H1 (cell line): ENCODE data around the gene ASF1B. TPM values are rescaled to one million over a fixed set of nuclear protein-coding genes. Genes with fewer than 3 reads are reported as not detected.
"Not testable (repeated sequence)": the region's sequence is repeated elsewhere in the genome, so short reads cannot be mapped to it uniquely, and the experiment has no call there.

ENCODE experiments used
- CTCF ChIA-PET: fragments of 300-600 bp; sonication (Branson Sonifier 250); formaldehyde crosslinking; loops from one replicate; lab custom pipeline; 2021; ENCODE audit not compliant: partially characterized antibody; lab: Charles Lee
- POLR2A ChIA-PET: fragments of 300-600 bp; sonication (Branson Sonifier 250); formaldehyde crosslinking; loops from one replicate; lab custom pipeline; 2021; ENCODE audit warnings: inconsistent platforms; ENCODE audit not compliant: partially characterized antibody; lab: Charles Lee
- DNase-seq, 2 experiments: peaks; one replicate each; pipeline versions ENCODE4 v3.0.0 to v3.0.0-alpha.2; 2010 to 2022; ENCODE audit warnings: low spot score in 2 of 2, low read depth in 1 of 2, mixed read lengths in 1 of 2
- FAIRE-seq: peaks from 2 replicates; lab custom pipeline; 2011; peaks lifted over from hg19 to GRCh38; lab: Jason Lieb, UNC
- H2AFZ ChIP-seq: 2 replicates; pipeline ENCODE4 v1.8.1; 2012; ENCODE audit warnings: low read length, inconsistent platforms
- H2AK5ac ChIP-seq: 2 replicates; pipeline ENCODE4 v1.6.1; 2013; ENCODE audit warnings: low read depth, low read length
- H2BK120ac ChIP-seq: replicated peaks from 2 replicates; pipeline ENCODE3; 2013; ENCODE audit warnings: low read depth, low read length, inconsistent platforms
- H2BK12ac ChIP-seq: 2 replicates; pipeline ENCODE4 v1.6.1; 2013; ENCODE audit warnings: low read depth, low read length
- H2BK15ac ChIP-seq: 2 replicates; pipeline ENCODE4 v1.6.1; 2013; ENCODE audit warnings: low read length
- H2BK20ac ChIP-seq: 2 replicates; pipeline ENCODE4 v1.6.1; 2013; ENCODE audit warnings: low read length
- H2BK5ac ChIP-seq: 2 replicates; pipeline ENCODE4 v1.6.1; 2013; ENCODE audit warnings: low read depth, low read length
- H3K14ac ChIP-seq: 2 replicates; pipeline ENCODE4 v1.6.1; 2013; ENCODE audit warnings: inconsistent platforms; ENCODE audit not compliant: insufficient read length
- H3K18ac ChIP-seq: 2 replicates; pipeline ENCODE4 v1.6.1; 2013; ENCODE audit warnings: low read length; ENCODE audit errors: extremely low read depth
- H3K23ac ChIP-seq: 2 replicates; pipeline ENCODE4 v1.6.1; 2013; ENCODE audit warnings: inconsistent platforms; ENCODE audit not compliant: insufficient read length
- H3K23me2 ChIP-seq: 2 replicates; pipeline ENCODE4 v1.6.1; 2013; ENCODE audit warnings: low read depth, low read length
- H3K27ac ChIP-seq: 2 replicates; pipeline ENCODE4 v1.6.1; 2011; ENCODE audit warnings: low read depth, low read length, inconsistent platforms
- H3K27me3 ChIP-seq, 4 experiments: replicated peaks in 1 of 4; 1 replicate in 1 of 4; 2 replicates in 3 of 4; pipeline versions ENCODE4 v1.6.1 to v1.8.1; 2011 to 2013; ENCODE audit warnings: low read length in 3 of 4, mild to moderate bottlenecking in 3 of 4, inconsistent platforms in 2 of 4, mixed read lengths in 2 of 4, moderate library complexity in 1 of 4; ENCODE audit not compliant: control insufficient read depth in 3 of 4, insufficient read depth in 3 of 4; ENCODE audit errors: extremely low read depth in 1 of 4
- H3K36me3 ChIP-seq, 4 experiments: 2 replicates each; pipeline versions ENCODE4 v1.6.1 to v1.8.1; 2011 to 2013; ENCODE audit warnings: mild to moderate bottlenecking in 4 of 4, low read length in 3 of 4, moderate library complexity in 2 of 4, control low read depth in 1 of 4, inconsistent platforms in 1 of 4; ENCODE audit not compliant: insufficient read depth in 4 of 4, control insufficient read depth in 2 of 4
- H3K4ac ChIP-seq: replicated peaks from 2 replicates; pipeline ENCODE3; 2013; ENCODE audit warnings: low read length, low read depth, mixed read lengths, inconsistent platforms; ENCODE audit not compliant: insufficient read length
- H3K4me1 ChIP-seq, 4 experiments: replicated peaks in 1 of 4; 1 replicate in 1 of 4; 2 replicates in 3 of 4; pipeline versions ENCODE4 v1.6.1 to v1.8.1; 2011 to 2013; ENCODE audit warnings: low read length in 3 of 4, inconsistent platforms in 2 of 4, mixed read lengths in 1 of 4; ENCODE audit not compliant: insufficient read depth in 4 of 4, control insufficient read depth in 3 of 4
- H3K4me2 ChIP-seq, 2 experiments: 2 replicates each; pipeline versions ENCODE4 v1.6.1 to v1.8.1; 2011 to 2013; ENCODE audit warnings: low read depth in 2 of 2, low read length in 2 of 2, control low read depth in 1 of 2, inconsistent platforms in 1 of 2, mild to moderate bottlenecking in 1 of 2; ENCODE audit not compliant: insufficient read depth in 1 of 2
- H3K4me3 ChIP-seq, 4 experiments: fragments of 200-600, 300-600 bp in 1 of 4; sonication (generic), shearing (Covaris generic), sonication (Bioruptor Twin) in 1 of 4; 2 replicates each; pipeline versions ENCODE4 v1.5.1 to v1.8.1; 2011 to 2016; ENCODE audit warnings: low read length in 4 of 4, low read depth in 3 of 4, control low read depth in 2 of 4, inconsistent platforms in 2 of 4, mild to moderate bottlenecking in 2 of 4, mixed read lengths in 1 of 4, moderate library complexity in 1 of 4; ENCODE audit not compliant: insufficient read depth in 2 of 4; ENCODE audit errors: extremely low read depth in 1 of 4
- H3K56ac ChIP-seq: replicated peaks from 2 replicates; pipeline ENCODE3; 2013; ENCODE audit warnings: low read depth, mild to moderate bottlenecking, mixed read lengths, low read length, inconsistent platforms; ENCODE audit not compliant: insufficient read length
- H3K79me1 ChIP-seq: 2 replicates; pipeline ENCODE4 v1.6.1; 2013; ENCODE audit warnings: low read depth, low read length, control low read depth
- H3K79me2 ChIP-seq, 2 experiments: 2 replicates each; pipeline versions ENCODE4 v1.6.1 to v1.8.1; 2012 to 2013; ENCODE audit warnings: low read length in 2 of 2, mild to moderate bottlenecking in 2 of 2, inconsistent platforms in 1 of 2; ENCODE audit not compliant: insufficient read depth in 2 of 2, control insufficient read depth in 1 of 2
- H3K9ac ChIP-seq, 4 experiments: replicated peaks in 1 of 4; 1 replicate in 1 of 4; 2 replicates in 3 of 4; pipeline versions ENCODE4 v1.6.1 to v1.8.1; 2011 to 2013; ENCODE audit warnings: low read depth in 3 of 4, low read length in 3 of 4, control low read depth in 2 of 4, mild to moderate bottlenecking in 2 of 4, moderate library complexity in 2 of 4, inconsistent platforms in 1 of 4; ENCODE audit errors: extremely low read depth in 1 of 4
- H3K9me3 ChIP-seq, 2 experiments: 2 replicates each; pipeline versions ENCODE4 v1.6.1 to v1.8.1; 2012 to 2013; ENCODE audit warnings: mild to moderate bottlenecking in 2 of 2, moderate library complexity in 2 of 2, control low read depth in 1 of 2, inconsistent platforms in 1 of 2, low read depth in 1 of 2, low read length in 1 of 2, mixed read lengths in 1 of 2; ENCODE audit not compliant: insufficient read depth in 2 of 2
- H4K20me1 ChIP-seq, 2 experiments: replicated peaks in 1 of 2; 2 replicates each; pipeline versions ENCODE3 to v1.8.1; 2011 to 2013; ENCODE audit warnings: inconsistent platforms in 2 of 2, low read length in 2 of 2, mild to moderate bottlenecking in 1 of 2; ENCODE audit not compliant: insufficient read depth in 2 of 2, control insufficient read depth in 1 of 2
- H4K5ac ChIP-seq: 2 replicates; pipeline ENCODE4 v1.6.1; 2013; ENCODE audit warnings: low read length, low read depth, mixed read lengths, inconsistent platforms; ENCODE audit not compliant: insufficient read length
- H4K8ac ChIP-seq: 2 replicates; pipeline ENCODE4 v1.8.0; 2013; ENCODE audit warnings: mild to moderate bottlenecking, moderate library complexity, low read length, inconsistent platforms; ENCODE audit not compliant: insufficient read depth; ENCODE audit errors: extremely low read depth
- H4K91ac ChIP-seq: replicated peaks from 2 replicates; pipeline ENCODE3; 2013; ENCODE audit warnings: low read length, mixed read lengths, inconsistent platforms; ENCODE audit not compliant: insufficient read length
- WGBS, 2 experiments: shearing (Covaris generic) in 1 of 2; methylation state at CpG; one replicate each; pipeline versions ENCODE4 v1.1.6 to v1.1.7; 2013 to 2015; ENCODE audit warnings: low lambda C conversion rate in 2 of 2, mixed read lengths in 2 of 2, inconsistent platforms in 1 of 2, low coverage in 1 of 2, missing lambda C conversion rate in 1 of 2; ENCODE audit not compliant: insufficient replicate concordance in 2 of 2, insufficient coverage in 1 of 2, insufficient read length in 1 of 2; ENCODE audit errors: extremely low coverage in 1 of 2, missing lambda C conversion rate in 1 of 2; 5-methylcytosine and 5-hydroxymethylcytosine counted together
- polyA plus RNA-seq, 7 experiments: library from polyadenylated mRNA; depleted of rRNA in 3 of 7; stranded (reverse) in 5 of 7; unstranded in 2 of 7; fragments of >200 nt in 5 of 7; fragments of 200-250 nt in 2 of 7; gene quantifications; 1 replicate in 5 of 7; 2 replicates in 1 of 7; 4 replicates in 1 of 7; pipeline versions ENCODE4 v1.2.1 to v1.2.3, GENCODE V29; 2011 to 2013; ENCODE audit warnings: missing spikeins in 2 of 7, mixed read lengths in 2 of 7
- total RNA-seq: library from RNA; stranded (reverse); fragmentation: NEBNext Ultra II Directional; extraction: Animal tissue kit (Norgen Biotek cat#: 25700); gene quantifications from 2 replicates; pipeline ENCODE4 v1.2.1, GENCODE V29; 2021

The ASF1B gene
- total and polyA plus RNA-seq, 2 of the 8 experiments (the other 6 are each of a cell fraction or from before 2014, with no cell fraction given), result 32.6 to 59.2 TPM

GRCh38 chr19:14146169-14146568 lies 9.8 kb upstream of the ASF1B start:
- not testable (repeated sequence) for H2AK5ac ChIP-seq, H3K9me3 ChIP-seq, H3K23me2 ChIP-seq, H3K14ac ChIP-seq, H3K9ac ChIP-seq, H2BK20ac ChIP-seq, H4K8ac ChIP-seq, H4K5ac ChIP-seq, H2BK12ac ChIP-seq, H3K79me1 ChIP-seq, H2BK15ac ChIP-seq, FAIRE-seq, H3K27ac ChIP-seq, H3K4me2 ChIP-seq, H3K27me3 ChIP-seq, H2BK120ac ChIP-seq, H3K36me3 ChIP-seq, H3K23ac ChIP-seq, H3K4ac ChIP-seq, H3K79me2 ChIP-seq, H3K4me3 ChIP-seq, H4K91ac ChIP-seq, H2AFZ ChIP-seq, H2BK5ac ChIP-seq, DNase-seq, H3K56ac ChIP-seq, H3K18ac ChIP-seq
- WGBS, 2 experiments, result 85% methylated on average over 8 of the region's 10 CpGs; no CpG with 5 or more reads in 1 of the 2 experiments
- Histone ChIP-seq H3K4me1 (peaks cover 0 to 21% (median 15%) of the 10 kb centered on the region in 4 experiments; a peak in 6 of 7 replicates), H4K20me1 (peaks cover 5 to 10% of the 10 kb centered on the region in 2 experiments)
- ChIA-PET POLR2A (interaction anchor here (0.9 to 3.2 kb wide), 4 partner anchors 10 to 186 kb away, joined by 3 to 25 read pairs (median 6); partner anchors contain the start of gene ASF1B), CTCF (interaction anchor here (0.6 to 4.9 kb wide), 11 partner anchors 10 to 260 kb away, joined by 3 to 24 read pairs (median 3); partner anchors contain the start of gene ASF1B)
